GM21786 (cell line): ENCODE results near the gene DSCAM.

ENCODE experiments used
- ATAC-seq: cut with Tn5 transposase; IDR thresholded peaks from one replicate; pipeline ENCODE4 v1.9.1; 2021; ENCODE audit not compliant: unreplicated experiment

DSCAM gene

DNA sequence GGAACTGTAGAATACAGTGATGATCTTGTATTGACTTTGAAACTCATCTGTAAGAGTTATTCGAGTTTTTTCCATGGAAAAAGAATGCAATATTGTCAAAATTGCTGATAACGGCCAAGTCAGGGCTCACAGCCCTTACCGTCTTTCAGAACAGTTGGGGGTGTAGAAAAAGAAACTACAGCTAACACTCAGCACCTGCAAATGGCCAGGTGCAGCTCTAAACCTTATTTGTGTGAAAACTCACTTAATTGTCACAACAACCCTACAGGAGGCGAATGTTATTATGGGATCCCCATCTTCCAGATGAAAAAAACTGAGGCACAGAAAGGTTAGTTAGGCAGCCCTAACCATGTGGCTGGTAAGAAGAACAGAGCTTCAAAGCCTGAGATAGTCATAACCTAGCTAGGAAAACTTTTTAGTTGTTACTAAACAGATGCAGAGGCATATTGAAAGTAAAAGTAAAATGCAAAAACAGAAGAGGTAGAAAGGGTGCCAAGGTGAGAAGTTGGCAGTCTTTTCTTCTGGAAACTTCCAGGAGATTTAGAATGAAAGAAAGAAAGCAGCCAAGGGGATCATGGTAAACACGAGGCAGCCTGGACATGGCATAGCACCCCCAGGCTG, 76.4 kb downstream of the DSCAM start:
- no peak for ATAC-seq

DNA sequence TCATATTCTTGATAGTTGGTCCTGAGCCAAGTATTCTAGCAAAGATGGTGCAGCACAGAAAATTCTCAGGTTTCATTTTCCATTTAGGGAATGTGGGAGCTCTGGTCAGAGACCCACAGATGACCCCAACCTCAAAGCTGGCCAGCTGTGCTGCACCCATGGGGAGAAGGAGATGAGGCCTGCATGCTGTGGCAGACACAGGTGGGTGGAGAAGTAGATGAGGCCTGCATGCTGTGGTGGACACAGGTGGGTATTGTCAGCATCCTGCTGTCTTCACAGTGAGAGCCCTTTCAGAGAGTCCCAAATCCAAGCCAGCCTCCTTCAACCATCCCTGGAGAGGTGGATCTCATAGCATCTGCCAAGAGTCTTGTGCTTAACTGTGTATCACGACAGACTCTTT, 77.7 kb downstream of the DSCAM start:
- no peak for ATAC-seq

DNA sequence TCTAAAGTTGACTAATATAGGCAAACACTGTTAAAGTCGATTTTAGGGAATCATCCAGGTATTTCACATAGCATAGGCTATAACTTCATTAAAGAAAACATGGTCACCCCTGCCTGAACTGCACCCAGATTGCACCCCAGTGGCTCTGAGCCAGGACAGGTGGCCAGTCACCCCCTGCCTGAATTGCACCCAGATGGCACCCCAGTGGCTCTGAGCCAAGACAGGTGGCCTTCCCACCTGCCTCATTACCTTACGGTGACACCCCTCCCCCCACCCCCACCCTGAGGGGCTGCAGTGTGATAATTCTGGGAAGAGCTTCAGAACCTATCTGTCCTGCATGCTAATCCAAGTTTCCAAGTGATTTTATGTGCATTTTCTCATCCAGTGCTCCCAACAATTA, 78.9 kb downstream of the DSCAM start:
- ATAC-seq: no peak

DNA sequence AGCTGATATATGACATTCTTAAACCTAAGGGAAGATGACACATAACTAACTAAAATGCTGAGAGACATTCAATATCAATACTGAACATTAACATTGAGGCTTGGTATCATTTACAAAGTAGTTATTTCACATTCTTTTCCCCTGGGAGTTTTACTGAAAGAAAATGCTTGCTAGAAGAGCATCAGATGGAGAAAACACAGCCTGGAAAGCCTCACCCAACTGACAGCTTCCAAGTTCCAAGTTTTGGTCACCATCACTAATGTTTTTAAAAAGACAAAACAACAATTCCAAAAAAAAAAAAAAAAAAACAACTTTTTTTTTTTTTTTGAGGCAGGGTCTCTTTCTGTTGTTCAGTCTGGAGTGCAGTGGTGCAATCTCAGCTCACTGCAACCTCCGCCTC, 80.6 kb downstream of the DSCAM start:
- ATAC-seq: no peak

DNA sequence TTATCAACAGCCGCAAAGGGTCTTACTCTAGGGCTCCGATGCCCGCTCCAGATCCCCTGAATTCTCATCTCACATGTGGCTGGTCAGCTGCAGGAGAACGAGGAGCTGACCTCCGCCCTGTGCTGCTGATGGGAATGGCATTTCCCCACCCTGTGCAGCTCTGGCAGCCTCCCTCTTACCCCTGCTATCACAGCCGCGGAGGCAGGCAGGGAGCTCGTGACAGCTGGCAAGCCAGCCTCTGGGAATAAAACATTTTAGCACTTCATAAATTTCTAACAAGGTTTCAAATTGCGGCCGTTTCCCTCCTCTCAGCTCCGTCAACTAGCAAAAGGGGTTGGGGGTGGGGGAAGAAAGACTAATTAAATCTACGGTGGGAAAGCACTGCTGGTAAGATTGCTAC, 81.1 kb downstream of the DSCAM start:
- no peak for ATAC-seq

DNA sequence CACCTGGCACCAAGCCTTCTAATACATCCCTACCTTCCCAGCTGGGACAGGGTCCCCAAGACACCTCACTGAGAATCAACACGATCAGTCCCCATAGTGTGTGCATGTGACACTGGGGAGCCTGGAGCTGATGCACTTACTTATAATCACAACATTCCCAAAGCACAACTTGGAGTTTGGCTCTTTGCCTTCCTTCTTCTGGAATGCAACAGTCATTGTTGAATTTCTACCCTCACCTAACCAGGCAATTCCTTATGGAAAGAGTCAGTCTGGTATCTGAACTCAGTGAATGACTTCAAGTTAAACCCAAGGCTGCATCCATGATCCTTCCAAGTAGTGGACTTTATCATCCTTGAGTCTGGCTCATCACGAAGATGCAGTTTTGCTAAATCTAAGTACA, 86.1 kb downstream of the DSCAM start:
- no peak for ATAC-seq

DNA sequence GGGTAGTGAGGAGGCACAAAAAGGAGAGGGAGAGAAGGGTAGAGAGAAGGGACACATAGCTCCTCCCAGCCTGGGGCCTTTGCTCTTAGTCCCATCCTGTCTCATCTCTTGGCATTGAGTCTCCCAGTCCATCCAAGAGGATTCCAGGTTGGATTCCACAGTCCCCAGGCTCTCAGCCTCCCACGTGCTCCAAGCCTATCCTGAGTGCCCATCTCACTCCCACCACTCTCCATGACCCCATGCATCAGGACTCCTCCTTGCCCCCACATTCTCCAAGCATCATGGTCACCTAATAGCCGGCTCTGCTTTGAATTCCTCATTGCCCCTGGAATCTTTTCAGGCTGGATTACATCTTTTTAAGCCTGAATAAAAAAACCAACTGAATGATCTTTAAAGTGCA, 87.9 kb downstream of the DSCAM start:
- ATAC-seq: no peak

DNA sequence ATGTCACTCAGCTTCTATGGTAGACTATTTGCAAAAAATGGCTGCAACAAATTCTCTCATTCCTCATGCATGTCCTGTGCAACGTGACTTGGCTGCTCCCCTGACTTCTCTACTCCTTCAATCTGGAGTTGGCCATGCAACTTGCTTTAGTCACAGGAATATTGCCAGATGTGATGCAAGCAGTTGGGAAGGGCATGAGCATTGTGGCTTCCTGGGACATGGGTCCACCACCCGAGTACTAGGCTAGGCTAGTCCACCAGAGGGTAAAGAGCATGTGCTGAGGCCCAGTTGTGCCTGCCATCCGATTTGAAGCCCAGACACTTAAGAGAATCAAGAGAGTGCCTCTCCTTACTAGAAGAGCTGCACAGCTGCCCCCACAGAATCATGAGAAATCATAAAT, 89.6 kb downstream of the DSCAM start:
- ATAC-seq: no peak

DNA sequence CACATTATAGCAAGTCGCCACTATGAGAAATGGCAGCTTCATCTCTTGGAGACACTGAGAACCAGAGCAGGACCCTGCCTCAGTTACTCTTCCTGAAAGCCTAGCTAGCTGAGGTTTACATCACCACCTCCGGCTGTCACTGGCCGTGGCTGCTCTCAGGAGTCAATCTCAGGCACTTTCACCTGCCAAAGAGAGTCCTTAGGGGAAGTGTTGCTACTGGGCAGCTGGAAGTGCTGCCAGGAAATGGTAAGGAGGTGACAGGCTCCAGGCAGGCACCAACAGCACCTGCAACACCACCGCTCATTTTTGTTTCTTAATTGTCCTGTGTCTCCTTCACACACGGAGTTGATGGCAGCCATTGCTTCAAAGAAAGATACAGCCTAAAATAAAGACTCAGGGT, 92.5 kb downstream of the DSCAM start:
- no peak for ATAC-seq

DNA sequence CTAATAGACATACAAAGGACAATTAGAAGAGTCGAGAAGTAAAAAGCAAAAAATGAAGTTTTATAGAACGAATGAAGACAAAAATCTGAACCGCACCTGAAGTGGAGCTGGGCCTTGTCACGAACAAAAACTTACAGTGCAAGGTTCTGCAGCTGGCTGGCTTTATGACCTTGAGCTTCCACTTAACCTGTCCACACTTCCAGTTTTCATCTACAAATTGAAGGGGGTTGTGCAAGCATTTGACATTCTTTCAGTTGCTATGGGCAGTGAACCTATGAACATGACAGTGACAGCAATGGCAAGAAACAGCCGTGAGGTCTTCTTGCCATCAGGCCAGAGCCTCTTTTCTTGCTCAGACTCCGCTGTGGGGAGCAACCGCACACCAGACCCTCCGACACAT, 93.2 kb downstream of the DSCAM start:
- no peak for ATAC-seq

DNA sequence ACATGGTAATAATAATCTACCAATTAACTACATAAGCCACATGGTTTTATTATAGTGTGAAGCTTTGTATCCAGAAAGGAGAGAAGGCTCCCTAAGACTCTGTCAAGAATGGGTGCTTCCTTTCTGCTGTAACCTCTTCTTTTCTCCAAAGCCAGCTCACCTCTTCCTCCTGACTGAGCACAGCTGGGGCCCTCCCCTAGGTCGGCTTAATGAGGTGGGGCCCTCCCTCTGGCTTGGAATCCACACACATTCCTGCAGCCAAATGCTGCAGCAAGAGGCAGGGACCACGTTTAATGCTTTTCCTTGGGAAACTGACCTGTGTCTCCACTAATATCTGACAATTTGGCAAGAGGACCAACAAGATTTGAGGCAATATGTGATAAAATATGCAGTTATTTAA, 94.8 kb downstream of the DSCAM start:
- no peak for ATAC-seq

DNA sequence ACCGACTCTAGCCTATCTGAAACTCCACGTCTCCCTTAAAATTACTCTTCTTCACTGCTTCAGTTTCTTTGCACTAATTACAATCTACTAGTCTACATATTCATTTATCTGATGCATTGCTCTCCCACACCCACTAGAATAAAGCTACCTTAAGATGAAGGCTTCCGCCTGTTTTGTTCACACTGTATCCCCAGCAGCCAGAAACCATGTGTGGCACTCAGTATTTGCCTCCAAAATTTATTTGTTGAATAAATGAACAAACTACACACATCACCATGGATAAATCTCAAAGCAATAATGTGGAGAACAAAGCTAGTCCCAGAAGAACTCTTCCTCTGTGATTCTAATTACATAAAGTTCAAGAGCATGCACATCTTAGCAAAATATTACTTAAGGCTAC, 95.7 kb downstream of the DSCAM start:
- ATAC-seq: no peak

DNA sequence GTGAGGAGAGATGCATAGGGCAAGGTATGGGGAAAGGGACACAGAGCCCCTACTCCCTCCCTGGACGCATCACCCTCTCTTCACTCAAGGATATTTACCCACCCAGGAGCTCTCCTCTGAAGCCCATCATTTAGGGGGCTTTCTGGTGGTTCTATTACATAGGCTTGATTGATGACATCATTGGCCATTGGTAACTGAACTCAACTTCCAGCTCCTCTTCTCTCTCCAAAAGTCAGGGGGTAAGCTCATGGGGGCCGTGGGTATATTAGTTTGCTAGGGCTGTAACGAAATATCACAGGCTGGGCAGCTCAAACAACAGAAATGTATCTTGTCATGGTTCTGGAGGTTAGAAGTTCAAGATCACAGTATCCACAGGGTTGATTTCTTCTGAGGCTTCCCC, 110.8 kb downstream of the DSCAM start:
- no peak for ATAC-seq

DNA sequence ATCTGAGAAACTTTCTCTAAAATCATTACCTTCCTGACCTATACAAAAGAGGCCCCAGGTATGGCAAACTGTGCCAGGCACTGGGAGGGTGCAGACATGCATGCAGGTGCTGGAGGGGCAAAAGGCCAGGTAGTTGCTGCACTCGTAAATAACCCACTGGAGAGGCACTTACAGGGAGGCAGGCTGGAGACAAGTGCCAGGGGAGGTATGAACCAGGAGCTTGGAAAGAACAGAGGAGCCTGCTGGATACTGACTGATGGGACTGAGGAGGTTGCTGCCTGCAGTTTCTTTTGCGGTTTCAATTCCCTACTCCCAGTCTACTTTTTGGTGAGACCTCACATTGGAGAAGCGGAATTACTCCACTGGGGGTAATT, 113.9 kb downstream of the DSCAM start:
- ATAC-seq: no peak

DNA sequence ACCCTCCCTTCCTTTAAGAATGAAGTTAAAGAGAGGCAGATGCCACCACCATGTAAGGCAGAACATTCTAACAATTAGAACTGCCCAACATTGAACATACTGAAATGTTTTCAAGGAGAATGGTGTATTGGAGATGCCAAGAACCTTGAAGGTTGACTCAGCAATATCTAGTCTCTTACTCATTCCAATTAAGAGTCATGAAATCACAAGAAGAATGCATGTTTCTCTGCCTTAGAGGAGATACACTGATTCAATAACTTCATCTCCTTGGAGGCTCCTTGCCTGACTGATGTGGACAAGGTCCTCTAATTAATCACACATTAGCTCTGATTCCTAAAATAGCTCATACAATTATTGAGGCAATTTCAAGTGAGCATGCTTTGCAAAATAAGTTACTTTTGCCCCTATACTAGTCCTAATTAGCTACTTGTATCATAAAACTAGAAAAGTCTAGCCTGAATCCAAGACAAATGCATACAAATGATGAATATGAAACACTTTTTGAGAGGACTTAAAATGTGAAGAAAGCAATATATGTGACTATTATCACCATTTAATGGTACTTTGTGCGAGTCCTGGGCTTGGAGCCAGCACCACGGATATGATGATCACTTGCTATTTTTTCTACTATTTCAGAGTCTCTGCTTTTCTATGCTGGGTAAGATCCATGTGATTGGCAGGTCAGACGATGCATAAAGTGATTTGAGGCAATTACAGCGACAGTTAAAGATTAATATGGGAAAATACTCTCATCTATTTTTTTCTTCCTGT, 114.5 kb downstream of the DSCAM start:
- no peak for ATAC-seq

DNA sequence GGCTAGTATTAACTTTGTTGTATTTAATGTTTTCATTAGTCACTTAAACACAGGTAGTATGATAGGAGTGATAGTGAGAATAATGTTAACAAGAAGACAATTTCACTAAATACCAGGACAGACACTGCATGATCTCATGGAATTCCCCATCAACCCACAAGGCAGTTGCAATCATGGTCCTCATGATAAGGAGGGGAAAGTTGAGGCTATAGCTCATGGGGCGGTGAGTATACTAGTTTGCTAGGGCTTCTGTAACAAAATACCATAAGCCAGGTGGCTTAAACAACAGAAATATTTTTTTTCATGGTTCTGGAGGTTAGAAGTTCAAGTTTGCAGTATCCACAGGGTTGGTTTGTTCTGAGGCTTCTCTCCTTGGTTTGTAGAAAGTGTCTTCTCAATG, 115.8 kb downstream of the DSCAM start:
- ATAC-seq: no peak

DNA sequence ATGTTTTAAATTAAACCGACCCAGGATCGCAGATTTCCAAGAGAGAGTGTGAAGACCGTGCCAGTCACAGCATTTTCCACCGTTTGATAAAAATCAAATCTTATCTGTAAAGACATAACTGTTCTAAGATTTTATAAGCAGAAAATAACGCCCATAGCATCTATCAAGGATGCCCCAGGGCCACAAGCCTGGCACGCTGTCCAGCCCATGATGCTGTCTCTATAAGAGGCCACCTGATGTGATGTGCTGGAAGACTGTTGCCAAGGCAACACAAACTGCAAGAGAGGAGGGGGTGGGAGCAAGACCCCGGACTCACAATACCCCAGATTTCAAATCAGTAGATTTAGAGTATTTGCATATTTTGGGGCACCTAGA, 116.5 kb downstream of the DSCAM start:
- no peak for ATAC-seq

DNA sequence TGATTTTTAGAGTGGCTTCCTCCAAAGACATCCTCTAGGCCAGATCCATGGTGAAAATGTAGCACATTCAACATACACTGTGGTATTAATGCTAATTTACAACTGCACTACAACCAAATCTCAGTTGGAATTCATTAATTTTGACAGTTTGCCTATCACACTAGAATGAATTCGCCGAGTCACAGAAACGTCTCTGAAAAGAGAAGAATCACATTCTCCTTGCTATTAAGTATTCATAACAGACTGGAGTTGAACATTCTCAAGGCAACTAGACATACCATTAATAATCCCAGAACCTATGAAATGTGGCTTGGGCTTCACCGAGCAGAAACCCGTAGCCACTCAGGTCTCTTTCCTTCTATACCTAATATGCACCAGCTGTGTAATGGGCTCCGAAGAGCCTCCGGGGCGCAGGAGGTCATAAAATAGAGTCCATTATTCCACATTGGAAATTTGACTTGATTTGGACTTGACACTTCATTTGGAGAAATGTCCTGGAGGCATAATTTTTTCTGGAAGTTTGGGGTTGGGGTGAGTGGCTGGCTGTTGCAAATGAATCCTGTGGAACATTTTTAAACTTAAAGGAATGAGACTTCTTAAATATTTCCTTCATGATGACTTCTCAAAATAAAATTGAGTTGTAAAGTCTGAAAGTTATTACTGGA, 117.1 kb downstream of the DSCAM start:
- ATAC-seq: no peak

DNA sequence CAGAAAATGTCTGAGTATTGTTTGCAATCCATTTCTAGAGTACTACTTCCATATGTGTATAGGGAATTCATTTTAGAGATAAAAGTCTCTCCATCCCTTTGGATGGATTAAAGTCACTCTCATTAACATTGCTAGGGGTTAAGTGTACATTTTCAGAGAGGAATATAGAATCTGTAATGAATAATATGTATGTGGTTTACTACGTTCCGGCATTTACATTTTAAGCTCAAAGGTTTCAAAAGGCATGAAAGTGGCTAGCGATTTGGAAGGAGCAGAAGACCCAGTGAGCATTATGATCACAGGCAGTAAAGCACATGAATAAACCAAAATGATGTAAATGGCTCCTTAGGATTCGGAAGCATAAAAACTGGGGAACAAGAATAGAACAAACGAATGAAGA, 123.0 kb downstream of the DSCAM start:
- no peak for ATAC-seq

DNA sequence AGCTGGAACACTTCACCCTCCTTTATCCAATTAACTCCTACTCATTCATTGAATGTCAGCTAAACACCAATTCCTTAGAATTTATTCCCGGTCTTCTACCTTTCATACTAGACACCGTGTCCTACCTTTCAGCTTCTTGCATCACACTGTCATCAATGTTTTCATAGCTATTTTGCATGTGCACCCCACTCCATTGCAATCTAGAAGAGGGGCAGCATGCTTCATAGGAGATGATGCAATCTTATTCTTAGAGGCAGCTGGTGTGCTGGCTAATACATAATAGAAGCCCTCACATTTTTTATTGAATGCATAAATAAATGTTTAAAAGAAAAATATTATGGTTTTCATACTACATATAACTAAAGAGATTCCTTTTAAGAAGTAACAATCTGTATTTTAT, 123.6 kb downstream of the DSCAM start:
- no peak for ATAC-seq

DNA sequence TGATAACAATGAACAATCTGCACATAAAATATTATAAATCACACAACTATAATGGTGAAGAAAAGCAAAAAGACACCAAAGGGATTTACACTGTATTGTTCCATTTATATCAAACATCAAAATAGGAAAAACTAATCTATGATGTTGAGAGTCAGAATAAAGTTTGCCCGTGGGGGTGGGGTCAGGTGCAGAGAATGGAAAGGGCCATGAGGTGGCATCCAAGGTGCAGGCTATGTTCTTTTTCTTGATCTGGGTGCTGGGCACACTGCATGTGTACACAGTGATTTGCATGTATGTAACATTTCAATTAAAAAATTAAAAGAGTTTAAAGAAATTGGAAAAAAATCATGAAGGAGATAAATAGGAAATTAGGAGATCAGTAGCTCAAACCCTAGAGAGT, 127.3 kb downstream of the DSCAM start:
- no peak for ATAC-seq

DNA sequence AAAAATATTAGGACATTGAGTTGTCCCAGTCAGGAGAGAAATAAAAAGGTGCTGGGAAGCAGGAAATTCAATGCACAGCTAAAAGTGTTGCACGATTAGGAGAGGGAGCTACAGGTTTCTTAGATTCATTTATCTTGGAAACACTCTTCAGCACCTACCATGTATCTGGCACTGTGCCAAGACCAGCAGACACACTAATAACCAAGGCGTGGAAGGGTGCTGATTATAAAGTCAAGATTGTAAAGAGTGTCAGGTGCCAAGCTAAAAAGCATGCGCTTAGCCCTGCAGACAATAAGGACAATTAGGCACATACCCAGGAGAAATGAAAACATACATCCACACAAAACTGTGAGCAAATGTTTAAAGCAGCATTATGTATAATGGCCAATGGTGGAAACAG, 129.9 kb downstream of the DSCAM start:
- ATAC-seq: no peak

DNA sequence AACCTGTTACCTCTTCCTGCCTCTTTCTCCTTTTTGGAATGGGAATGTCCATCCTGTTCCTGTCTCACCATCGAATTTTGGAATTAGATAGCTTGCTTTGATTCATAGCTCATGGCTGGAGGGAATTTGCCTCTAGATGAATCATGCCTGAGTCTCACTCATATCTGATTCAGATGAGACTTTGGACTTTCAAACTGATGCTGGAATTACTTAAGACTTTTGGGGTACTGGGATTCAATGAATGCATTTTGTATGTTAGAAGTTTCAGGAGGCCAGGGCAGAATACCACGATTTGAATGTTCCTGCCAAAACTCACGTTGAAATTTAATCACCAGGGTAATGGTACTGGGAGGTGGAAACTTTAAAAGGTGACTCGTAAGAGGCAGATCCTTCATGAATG, 132.4 kb downstream of the DSCAM start:
- ATAC-seq: no peak
